ENCODE data around the gene NRN1L. TPM values are rescaled to one million over a fixed set of nuclear protein-coding genes. Genes with fewer than 3 reads are reported as not detected.
"Not testable (repeated sequence)": the region's sequence is repeated elsewhere in the genome, so short reads cannot be mapped to it uniquely, and the experiment has no call there.

The NRN1L gene
- polyA plus RNA-seq, 1 donor, result 1.6 TPM

DNA sequence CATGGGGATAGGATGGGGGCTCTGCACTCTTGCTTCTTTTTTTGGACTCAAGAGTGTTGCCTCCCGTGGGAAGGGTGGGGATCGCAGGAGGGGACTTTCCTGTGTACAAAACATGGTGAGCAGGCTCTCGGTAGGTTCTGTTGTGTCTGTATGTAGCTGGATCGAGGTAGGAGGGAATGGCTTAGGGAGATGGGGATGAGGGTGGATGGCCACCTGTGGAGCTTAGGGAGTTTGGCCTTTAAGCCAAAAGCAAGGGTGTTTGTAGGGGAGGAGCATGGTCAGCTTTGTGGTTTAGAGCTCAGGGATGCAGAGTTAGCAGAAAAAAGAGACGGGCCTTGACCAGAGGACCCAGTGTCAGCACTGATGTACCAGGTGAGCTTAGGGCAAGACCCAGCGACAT lies 22.8 kb upstream of the NRN1L start:
- DNase-seq, result no peak

DNA sequence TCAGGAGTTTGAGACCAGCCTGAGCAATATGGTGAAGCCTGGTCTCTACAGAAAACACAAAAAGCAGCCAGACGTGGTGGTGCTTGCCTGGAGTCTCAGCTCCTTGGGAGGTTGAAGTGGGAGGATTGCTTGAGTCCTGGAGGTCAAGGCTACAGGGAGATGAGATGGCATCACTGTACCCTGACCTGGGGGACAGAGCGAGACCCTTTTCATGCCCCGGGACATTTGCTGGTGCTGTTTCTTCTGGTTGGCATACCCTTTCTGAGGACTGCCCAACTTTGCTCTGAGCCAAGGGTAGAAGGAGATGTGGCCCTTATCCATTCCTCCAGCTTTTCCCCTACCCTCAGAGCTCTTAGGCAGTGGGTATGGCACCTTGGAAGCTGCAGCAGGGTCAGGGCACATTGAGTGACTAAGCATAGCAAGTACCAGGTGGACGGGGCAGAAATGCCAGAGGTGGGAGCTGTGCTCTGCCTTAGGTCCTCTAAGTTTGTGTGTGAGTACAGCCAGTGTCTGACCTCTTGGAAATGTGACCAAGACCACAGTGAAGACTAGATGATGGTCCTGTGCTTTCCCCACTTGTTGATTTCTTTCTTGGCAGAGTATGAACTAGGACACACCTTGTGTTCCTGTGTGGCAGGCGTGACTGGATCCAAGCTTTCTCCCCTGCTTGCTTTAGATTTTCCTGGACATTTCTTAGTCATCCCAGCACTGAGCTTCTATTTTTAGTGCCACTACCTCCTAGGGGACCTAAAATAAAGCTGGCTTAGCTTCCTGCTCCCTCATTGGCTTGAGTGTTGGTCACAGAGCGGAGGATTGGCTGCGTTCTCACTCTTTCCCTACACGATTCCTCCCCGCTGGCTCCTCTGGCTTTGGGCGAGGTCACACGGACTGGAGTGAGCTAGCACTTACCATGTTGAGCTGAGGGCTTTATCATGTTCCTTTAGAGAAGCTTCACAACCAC lies 21.8 kb upstream of the NRN1L start:
- peak; percentile 77 for DNase-seq

DNA sequence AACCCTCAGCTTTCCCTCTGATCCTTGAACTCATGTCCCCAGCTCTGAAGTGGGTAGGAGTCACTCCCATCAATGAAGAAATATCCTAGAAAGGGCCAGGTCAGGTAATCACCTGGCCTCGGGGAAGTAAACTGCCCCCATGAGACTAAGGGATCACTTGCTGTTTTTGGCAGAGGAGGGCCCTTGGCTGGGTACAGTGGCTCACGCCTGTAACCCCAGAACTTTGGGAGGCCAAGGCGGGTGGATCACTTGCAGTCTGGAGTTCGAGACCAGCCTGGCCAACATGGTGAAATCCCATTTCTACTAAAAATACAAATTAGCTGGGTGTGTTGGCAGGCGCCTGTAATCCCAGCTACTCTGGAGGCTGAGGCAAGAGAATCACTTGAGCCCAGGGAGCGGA lies 20.6 kb upstream of the NRN1L start:
- DNase-seq, result not testable (repeated sequence)

DNA sequence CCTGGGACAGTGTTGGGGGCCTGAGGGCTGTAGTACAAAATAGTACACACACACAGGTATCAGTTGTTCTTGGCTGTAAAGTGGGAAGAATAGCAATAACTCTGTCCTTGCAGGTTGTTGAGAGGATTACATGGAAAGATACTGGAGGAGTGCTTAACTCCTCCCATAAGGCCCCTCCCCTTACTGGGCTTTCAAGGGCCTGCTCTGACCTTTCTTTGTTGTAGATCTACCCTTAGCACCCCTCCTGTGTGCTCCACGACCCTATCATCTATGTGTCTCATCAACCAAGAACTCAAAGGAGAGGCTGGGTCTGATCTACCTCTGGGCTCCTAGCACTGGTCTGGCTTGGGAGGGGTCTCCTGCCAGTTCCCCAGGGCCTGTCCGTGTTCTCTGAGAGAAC lies 20.1 kb upstream of the NRN1L start:
- DNase-seq, result no peak

DNA sequence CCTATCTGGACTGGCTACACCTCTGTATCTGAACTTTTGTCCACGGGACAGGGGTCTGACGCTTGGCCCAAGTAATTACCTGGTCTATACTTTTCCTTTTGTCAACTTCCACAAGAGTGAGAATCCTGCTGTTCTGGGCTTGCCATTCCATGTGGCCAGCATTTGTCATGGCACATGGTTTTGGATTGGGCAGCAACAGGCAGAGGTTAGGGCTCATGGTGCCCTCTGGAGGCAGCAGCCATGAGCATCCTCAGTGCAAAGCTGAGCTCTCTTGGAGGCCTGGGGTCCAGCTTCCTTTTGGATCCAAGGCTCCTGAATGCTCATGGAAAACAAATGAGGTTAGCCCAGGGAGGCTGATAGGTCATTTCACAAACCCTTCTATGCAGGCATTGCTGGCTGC lies 19.4 kb upstream of the NRN1L start:
- no peak for DNase-seq

DNA sequence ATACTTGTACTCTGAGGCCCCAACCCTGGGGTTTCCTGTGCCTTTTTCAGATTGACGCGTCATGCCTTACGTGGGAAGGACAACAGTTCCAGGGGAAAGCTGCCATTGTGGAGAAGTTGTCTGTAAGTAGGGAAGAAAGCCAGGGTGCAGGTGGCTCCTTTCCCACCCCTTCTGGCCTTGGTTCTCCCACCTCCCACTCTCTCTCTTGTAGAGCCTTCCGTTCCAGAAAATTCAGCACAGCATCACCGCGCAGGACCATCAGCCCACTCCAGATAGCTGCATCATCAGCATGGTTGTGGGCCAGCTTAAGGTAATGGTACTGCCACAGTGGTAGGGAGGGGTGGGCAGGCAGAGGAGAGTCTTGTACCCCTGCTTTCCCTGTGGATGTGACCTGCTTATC lies 16.4 kb upstream of the NRN1L start:
- DNase-seq, result no peak

DNA sequence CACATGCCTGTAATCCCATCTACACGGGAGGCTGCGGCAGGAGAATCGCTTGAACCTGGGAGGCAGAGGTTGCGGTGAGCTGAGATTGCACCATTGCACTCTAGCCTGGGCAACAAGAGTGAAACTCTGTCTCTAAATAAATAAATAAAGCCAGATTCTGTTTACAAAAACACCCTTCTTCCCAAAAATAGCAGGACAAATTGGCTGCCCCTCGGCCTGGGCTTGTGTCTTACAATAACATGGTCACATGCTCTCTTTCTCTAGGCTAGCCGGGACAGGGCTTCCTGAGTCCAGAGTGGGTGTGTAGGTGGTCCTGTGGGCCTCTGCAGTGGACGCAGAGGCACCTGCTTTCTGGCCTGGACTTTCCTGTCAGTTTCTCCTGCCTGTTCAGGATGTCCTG lies 15.0 kb upstream of the NRN1L start:
- no peak for DNase-seq

DNA sequence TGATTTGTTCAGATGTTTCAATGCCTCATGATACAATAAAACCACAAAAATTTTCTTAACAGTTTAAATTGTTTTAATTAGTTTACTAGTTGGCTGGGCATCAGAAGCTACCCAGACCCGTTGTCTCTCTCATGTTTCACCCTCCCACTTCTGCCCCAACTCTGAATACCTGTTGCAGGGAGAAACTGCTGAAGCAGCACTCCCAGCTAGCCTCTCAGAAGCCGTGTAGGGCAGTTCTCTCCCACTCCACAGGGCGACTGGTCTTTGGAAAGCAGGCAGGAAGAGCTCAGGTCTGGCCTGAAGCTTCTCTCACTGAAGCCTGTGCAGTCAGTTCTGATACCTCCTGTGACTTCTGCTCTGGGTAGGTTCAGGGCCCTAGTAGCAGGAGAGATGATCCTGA lies 13.4 kb upstream of the NRN1L start:
- no peak for DNase-seq

DNA sequence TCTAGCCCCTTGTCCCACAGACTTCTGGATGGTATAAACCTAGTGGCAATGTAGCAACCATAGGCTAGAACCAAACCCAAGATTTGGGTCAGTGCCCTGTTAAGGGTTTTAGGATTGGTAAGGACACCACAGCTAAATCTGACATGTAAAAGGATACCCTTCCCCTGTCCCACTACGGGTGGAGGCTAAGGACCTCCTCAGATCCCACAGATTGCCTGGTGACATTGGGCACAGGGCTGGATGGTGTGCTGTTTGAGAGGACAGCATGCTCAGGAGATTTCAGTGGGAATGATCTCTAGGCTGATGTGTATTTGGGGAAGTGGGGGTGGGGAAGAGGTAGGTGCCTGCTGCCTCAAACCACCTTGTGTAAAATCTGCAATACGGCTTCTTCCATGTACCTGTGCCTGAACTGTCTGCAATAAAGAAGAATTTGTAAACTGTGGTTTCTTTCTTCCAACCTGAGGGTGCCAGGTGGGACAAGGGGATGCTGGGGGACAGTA lies 12.5 kb upstream of the NRN1L start:
- no peak for DNase-seq

DNA sequence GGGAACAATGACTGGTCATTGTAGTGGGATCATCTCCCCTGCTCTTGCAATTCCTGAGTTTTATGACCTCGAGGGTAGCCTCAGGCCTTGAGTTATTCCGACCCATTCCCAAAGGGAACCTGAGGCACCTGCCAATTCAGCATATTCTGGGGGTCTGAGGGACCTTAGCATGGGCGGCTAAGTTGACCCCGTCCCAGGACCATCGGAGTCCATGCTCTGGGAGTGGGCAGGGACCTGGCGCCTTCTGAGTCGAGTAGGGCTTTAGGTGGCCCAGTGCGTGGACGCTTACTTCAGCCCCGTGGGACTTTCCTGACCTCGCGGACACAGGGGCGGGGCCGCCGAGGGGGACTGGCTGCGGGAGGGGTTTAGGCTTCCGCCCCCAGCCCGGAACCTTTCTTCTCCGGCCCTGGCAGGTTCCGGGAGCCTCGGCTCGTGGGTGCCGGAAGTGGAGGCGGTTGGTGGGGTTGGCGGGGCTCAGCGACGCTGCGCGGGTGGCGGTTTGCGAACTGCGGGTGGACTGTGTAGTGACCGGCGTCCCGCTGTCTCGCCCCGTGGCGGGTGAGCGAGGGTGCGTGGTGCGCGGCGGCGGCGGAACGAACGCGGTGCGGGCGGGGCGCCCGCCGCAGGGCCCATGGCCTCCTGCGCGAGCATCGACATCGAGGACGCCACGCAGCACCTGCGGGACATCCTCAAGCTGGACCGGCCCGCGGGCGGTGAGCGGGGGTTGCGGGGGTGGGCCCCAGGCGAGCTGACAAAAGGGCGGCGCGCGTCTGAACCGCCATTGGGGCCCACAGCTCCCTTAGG lies 11.9 kb upstream of the NRN1L start, which contains the start of gene EDC4:
EDC4 (plus strand) TSS at position 422 of the 804 bp plus-strand sequence; CDS start at position 632, 210 bp downstream.
- peak; percentile 84 for DNase-seq

DNA sequence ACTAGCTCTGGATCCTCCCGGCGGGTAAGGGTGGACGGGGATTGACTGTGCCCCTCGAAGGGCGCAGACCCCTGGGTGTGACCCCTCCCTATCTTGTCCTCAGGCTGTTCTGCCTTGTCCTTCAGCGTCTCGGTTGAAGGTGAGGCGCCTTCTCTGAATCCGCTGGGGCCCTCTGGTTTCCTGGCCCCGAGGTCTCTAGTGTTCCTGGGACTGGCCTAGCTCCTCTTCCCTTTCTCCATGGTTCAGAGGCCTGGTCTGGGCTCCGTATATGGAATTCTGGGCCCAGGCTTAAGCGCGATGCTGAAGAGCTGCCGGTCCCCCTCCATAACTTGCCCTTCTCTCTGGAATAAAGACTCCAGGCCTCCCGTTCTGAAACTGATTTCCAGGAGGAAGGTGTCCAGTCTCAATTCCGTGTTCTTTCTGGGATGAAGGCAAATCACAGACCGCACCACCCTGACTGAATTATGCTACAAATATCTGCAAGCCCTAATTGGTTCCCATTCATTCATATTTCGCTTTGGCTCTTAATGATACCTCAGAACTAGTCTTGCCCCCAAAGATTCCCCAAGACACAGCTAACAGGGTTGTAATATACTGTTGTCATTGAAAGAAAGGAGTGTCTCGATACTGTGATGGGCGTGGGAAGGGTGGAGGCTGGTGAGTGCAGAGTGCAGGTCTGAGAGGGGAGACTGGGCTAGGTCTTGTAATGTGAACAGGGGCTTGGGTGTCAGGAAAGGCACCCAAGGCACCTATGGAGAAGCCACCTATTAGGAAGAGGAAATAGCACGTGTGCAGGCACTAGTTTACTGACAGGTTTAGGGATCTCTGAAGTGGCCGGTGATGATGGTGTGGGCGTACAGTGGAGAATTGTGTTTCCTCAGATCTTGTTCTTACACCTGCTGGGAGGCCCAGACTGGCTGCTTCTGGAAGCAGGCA lies 11.0 kb upstream of the NRN1L start:
- no peak for DNase-seq

DNA sequence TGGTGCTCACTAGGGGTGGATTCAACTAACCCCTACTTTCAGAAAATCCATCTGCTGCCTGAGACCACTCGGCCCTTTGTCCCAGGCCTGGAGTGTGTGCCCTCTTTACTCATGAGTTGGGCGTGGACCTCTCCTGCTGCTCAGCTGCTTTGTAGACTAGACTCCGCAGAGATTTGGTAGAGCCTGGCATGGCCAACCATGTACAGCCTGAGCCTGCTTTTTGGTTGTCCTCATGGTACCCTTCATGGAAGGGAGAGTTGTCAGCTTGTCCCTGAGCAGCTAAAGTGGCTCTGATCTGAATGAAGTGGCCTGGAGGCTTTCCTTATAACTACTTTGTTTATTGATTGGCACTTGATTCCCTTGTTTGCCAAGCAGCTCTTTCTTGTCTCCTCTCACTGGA lies 10.3 kb upstream of the NRN1L start:
- DNase-seq, result no peak

DNA sequence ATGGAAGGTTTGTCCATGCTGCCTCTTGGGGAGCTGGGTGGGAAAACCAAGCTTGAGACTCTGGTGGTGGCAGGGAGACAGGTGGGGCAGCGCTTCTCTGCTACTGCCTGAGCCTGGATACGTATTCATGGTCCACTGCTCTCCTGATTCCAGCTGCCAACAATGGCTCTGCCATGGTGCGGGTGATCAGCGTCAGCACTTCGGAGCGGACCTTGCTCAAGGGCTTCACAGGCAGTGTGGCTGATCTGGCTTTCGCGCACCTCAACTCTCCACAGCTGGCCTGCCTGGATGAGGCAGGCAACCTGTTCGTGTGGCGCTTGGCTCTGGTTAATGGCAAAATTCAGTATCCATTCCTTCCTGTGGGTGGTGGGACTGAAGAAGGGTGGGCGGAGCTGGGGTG lies 7.6 kb upstream of the NRN1L start:
- DNase-seq, result no peak

DNA sequence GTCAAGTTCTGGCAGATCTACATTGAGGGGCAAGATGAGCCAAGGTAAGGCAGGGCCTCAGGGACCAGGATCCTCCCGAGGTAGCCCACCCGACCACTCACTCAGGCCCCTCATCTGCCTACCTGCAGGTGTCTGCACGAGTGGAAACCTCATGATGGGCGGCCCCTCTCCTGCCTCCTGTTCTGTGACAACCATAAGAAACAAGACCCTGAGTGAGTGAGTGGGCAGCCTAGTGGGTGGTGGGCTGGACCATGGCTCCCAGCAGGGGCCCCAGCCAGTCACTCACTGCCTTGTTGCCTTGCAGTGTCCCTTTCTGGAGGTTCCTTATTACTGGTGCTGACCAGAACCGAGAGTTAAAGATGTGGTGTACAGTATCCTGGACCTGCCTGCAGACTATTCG lies 6.5 kb upstream of the NRN1L start:
- DNase-seq, result no peak

DNA sequence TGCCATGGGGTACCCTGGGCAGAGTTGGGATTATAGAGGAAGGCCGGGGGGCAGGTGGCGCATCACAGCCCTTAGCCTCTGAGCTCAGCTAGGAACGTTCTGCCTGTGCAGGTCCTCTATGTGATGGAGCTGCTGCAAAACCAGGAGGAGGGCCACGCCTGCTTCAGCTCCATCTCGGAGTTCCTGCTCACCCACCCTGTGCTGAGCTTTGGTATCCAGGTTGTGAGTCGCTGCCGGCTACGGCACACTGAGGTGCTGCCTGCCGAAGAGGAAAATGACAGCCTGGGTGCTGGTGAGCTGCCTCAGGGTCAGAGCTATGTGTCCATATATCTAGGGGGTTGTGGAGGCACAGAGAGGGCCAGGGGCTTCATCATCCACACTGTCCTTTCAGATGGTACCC lies 5.8 kb upstream of the NRN1L start:
- no peak for DNase-seq

DNA sequence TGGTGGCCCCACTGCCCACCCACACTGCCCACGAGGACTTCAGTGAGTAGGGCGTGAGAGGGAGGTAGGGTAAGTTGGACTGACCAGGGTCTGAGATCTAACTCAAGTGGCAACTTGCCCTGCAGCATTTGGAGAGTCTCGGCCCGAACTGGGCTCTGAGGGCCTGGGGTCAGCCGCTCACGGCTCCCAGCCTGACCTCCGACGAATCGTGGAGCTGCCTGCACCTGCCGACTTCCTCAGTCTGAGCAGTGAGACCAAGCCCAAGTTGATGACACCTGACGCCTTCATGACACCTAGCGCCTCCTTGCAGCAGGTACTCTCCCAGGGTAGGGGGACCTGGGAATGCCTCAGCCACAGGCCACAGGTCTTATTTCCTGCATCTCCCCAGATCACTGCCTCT lies 5.2 kb upstream of the NRN1L start:
- DNase-seq, result no peak

DNA sequence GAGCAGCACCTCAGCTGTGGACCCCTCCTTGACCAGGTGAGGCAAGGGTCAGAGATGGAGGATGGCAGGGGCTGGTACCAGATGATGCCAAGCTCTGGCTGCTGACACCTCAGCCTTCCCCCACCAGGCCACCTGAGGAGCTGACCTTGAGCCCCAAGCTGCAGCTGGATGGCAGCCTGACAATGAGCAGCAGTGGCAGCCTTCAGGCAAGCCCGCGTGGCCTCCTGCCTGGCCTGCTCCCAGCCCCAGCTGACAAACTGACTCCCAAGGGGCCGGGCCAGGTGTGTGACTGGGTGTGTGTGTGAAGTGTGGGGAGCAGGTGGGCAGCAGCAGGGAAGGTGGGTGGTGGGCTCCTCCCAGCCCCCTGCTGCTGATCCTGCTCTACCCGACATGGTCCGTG lies 4.7 kb upstream of the NRN1L start:
- no peak for DNase-seq

DNA sequence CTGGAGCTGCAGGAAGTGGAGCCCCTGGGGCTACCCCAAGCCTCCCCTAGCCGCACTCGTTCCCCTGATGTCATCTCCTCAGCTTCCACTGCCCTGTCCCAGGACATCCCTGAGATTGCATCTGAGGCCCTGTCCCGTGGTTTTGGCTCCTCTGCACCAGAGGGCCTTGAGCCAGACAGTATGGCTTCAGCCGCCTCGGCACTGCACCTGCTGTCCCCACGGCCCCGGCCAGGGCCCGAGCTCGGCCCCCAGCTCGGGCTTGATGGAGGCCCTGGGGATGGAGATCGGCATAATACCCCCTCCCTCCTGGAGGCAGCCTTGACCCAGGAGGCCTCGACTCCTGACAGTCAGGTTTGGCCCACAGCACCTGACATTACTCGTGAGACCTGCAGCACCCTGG lies 4.1 kb upstream of the NRN1L start:
- DNase-seq, result no peak

DNA sequence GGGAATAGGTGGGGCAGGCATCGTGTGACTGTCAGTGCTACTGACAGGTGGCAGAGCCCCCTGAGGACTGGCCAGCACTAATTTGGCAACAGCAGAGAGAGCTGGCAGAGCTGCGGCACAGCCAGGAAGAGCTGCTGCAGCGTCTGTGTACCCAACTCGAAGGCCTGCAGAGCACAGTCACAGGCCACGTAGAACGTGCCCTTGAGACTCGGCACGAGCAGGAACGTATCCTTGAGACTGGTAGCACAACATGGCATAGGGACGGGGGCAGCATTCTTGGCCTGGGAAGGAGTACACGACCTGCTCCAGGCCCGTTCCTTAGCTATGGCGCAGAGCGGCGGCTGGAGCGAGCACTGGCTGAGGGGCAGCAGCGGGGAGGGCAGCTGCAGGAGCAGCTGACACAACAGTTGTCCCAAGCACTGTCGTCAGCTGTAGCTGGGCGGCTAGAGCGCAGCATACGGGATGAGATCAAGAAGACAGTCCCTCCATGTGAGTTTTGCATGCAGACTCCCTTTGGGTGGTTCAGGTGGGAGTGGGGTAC lies 3.0 kb upstream of the NRN1L start:
- DNase-seq, result no peak

DNA sequence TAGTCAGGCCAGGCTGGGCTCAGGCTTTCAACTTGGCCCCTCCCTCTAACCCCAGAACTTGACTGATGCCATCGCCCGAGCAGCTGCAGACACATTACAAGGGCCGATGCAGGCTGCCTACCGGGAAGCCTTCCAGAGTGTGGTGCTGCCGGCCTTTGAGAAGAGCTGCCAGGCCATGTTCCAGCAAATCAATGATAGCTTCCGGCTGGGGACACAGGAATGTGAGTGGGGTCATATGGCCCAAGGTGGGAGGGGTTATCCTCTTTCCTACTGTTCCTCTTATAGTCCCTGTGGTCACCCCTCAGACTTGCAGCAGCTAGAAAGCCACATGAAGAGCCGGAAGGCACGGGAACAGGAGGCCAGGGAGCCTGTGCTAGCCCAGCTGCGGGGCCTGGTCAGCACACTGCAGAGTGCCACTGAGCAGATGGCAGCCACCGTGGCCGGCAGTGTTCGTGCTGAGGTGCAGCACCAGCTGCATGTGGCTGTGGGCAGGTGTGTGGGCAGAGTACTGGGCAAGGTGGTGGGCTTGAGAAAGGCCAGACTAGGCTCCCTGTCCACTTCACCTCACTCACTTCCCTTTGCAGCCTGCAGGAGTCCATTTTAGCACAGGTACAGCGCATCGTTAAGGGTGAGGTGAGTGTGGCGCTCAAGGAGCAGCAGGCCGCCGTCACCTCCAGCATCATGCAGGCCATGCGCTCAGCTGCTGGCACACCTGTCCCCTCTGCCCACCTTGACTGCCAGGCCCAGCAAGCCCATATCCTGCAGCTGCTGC lies 2.1 kb upstream of the NRN1L start:
- DNase-seq, result peak; percentile 62
